GM21825 (cell line): ENCODE measurements around the gene HBG2.
"Not testable (repeated sequence)": the region's sequence is repeated elsewhere in the genome, so short reads cannot be mapped to it uniquely, and the experiment has no call there.

Experiments
- ATAC-seq: cut with Tn5 transposase; IDR thresholded peaks from one replicate; pipeline ENCODE4 v1.9.1; 2021; ENCODE audit warnings: mild to moderate bottlenecking, moderate library complexity; ENCODE audit not compliant: unreplicated experiment

HBG2 gene

GRCh38 chr11:5250543-5251204 is 3.9 kb downstream of the HBG2 start:
- no peak for ATAC-seq

- ATAC-seq = not testable (repeated sequence)
These were observed 4.7 kb downstream of the HBG2 start, which contains the start of gene HBG1 for GRCh38 chr11:5249807-5250396. Gene HBG1, minus strand, starts transcription at chr11:5249857. Its CDS starts 53 bp downstream, at chr11:5249804.

- not testable (repeated sequence) for ATAC-seq
These were observed 6.1 kb downstream of the HBG2 start for GRCh38 chr11:5248498-5248897.

GRCh38 chr11:5247472-5248192 is 6.9 kb downstream of the HBG2 start:
- ATAC-seq = no peak

GRCh38 chr11:5246772-5247471 is 7.7 kb downstream of the HBG2 start:
- no peak for ATAC-seq

GRCh38 chr11:5245155-5245554 is 9.4 kb downstream of the HBG2 start:
- ATAC-seq = no peak

GRCh38 chr11:5243816-5244180 is 10.8 kb downstream of the HBG2 start:
- ATAC-seq = no peak

- ATAC-seq = no peak
These were observed 11.4 kb downstream of the HBG2 start for GRCh38 chr11:5242933-5243815.

- no peak for ATAC-seq
These were observed 12.4 kb downstream of the HBG2 start for GRCh38 chr11:5242208-5242607.

- ATAC-seq = no peak
These were observed 13.1 kb downstream of the HBG2 start for GRCh38 chr11:5241458-5241857.

GRCh38 chr11:5240458-5240857 is 14.1 kb downstream of the HBG2 start:
- ATAC-seq = no peak

GRCh38 chr11:5240056-5240455 is 14.5 kb downstream of the HBG2 start:
- no peak for ATAC-seq

GRCh38 chr11:5239046-5239445 is 15.5 kb downstream of the HBG2 start:
- no peak for ATAC-seq

- no peak for ATAC-seq
These were observed 16.1 kb downstream of the HBG2 start for GRCh38 chr11:5238486-5238885.

- ATAC-seq = no peak
These were observed 17.2 kb downstream of the HBG2 start for GRCh38 chr11:5237420-5237819.

GRCh38 chr11:5235364-5236095 is 19.1 kb downstream of the HBG2 start:
- ATAC-seq = no peak

- peak; percentile 83 for ATAC-seq
These were observed 20.2 kb downstream of the HBG2 start, which contains the start of gene HBD for GRCh38 chr11:5234381-5234834. Gene HBD, minus strand, starts transcription at chr11:5234483. Its CDS starts 50 bp downstream, at chr11:5234433.

GRCh38 chr11:5233307-5233706 is 21.3 kb downstream of the HBG2 start:
- ATAC-seq = no peak

GRCh38 chr11:5232821-5233220 is 21.8 kb downstream of the HBG2 start:
- ATAC-seq = no peak

GRCh38 chr11:5232176-5232575 is 22.4 kb downstream of the HBG2 start:
- no peak for ATAC-seq
